CD14-positive monocyte (primary cell): ENCODE measurements around the gene SPHK1. TPM values are rescaled to one million over a fixed set of nuclear protein-coding genes. Genes with fewer than 3 reads are reported as not detected.

Source experiments
- DNase-seq, 3 donors: peaks; one replicate each; pipeline ENCODE4 v3.0.0-alpha.2; 2011 to 2022
- H2AFZ ChIP-seq: 2 replicates; pipeline ENCODE4 v1.6.0; 2012; ENCODE audit warnings: mild to moderate bottlenecking, low read depth, low read length, inconsistent platforms; ENCODE audit not compliant: insufficient read depth, poor library complexity, severe bottlenecking
- H3K27ac ChIP-seq, 2 donors: 1 replicate in 1 of 2; 2 replicates in 1 of 2; pipeline ENCODE4 v1.5.1; 2012 to 2013; ENCODE audit warnings: low read length in 2 of 2, control low read depth in 1 of 2, inconsistent platforms in 1 of 2, low read depth in 1 of 2, mild to moderate bottlenecking in 1 of 2
- H3K27me3 ChIP-seq, 2 donors: one replicate each; pipeline versions ENCODE4 v1.6.0 to v1.6.1; 2011 to 2013; ENCODE audit warnings: low read length in 2 of 2; ENCODE audit not compliant: control insufficient read depth in 2 of 2, insufficient read depth in 2 of 2
- H3K36me3 ChIP-seq, 2 donors: replicated peaks in 1 of 2; 1 replicate in 1 of 2; 2 replicates in 1 of 2; pipeline versions ENCODE4 v1.5.1 to v1.6.1; 2012 to 2013; ENCODE audit warnings: low read length in 2 of 2, control low read depth in 1 of 2, inconsistent platforms in 1 of 2, mild to moderate bottlenecking in 1 of 2; ENCODE audit not compliant: insufficient read depth in 2 of 2, control insufficient read depth in 1 of 2
- H3K4me1 ChIP-seq, 2 donors: 1 replicate in 1 of 2; 2 replicates in 1 of 2; pipeline versions ENCODE4 v1.5.1 to v1.6.1; 2012 to 2013; ENCODE audit warnings: low read length in 2 of 2, control low read depth in 1 of 2, inconsistent platforms in 1 of 2, mild to moderate bottlenecking in 1 of 2, moderate library complexity in 1 of 2; ENCODE audit not compliant: insufficient read depth in 2 of 2, control insufficient read depth in 1 of 2
- H3K4me2 ChIP-seq: replicated peaks from 2 replicates; pipeline ENCODE3; 2012; ENCODE audit warnings: low read length, moderate library complexity, mild to moderate bottlenecking; ENCODE audit not compliant: poor library complexity, severe bottlenecking; ENCODE audit errors: extremely low read depth
- H3K4me3 ChIP-seq, 3 experiments: fragments of 200-600 bp in 1 of 3; sonication (generic) in 1 of 3; replicated peaks in 1 of 3; 1 replicate in 2 of 3; 2 replicates in 1 of 3; pipeline ENCODE4 v1.5.1; 2011 to 2013; ENCODE audit warnings: low read length in 3 of 3, mild to moderate bottlenecking in 3 of 3, control low read depth in 2 of 3, low read depth in 2 of 3, inconsistent platforms in 1 of 3, moderate library complexity in 1 of 3
- H3K79me2 ChIP-seq: 2 replicates; pipeline ENCODE4 v1.6.0; 2012; ENCODE audit warnings: mild to moderate bottlenecking, control low read depth, inconsistent platforms, low read length, moderate library complexity; ENCODE audit not compliant: insufficient read depth
- H3K9ac ChIP-seq: 2 replicates; pipeline ENCODE4 v1.6.0; 2017; ENCODE audit warnings: low read length, mild to moderate bottlenecking; ENCODE audit not compliant: insufficient read depth, poor library complexity, severe bottlenecking
- H3K9me3 ChIP-seq, 2 donors: replicated peaks in 1 of 2; 1 replicate in 1 of 2; 2 replicates in 1 of 2; pipeline versions ENCODE4 v1.5.1 to v1.6.1; 2012 to 2013; ENCODE audit warnings: low read length in 2 of 2, control low read depth in 1 of 2; ENCODE audit not compliant: control insufficient read depth in 1 of 2, insufficient read depth in 1 of 2
- H4K20me1 ChIP-seq: 2 replicates; pipeline ENCODE4 v1.6.0; 2012; ENCODE audit warnings: mild to moderate bottlenecking, low read length, control low read depth, moderate library complexity; ENCODE audit not compliant: insufficient read depth
- H3K27ac Mint-ChIP-seq, 7 donors: one replicate each; pipeline ENCODE4 v1.8.0; 2020; ENCODE audit warnings: mild to moderate bottlenecking in 7 of 7, mixed read lengths in 7 of 7, moderate library complexity in 6 of 7, inconsistent platforms in 2 of 7
- H3K27me3 Mint-ChIP-seq, 3 donors: one replicate each; pipeline ENCODE4 v1.8.0; 2021 to 2022; ENCODE audit warnings: low read depth in 3 of 3, mild to moderate bottlenecking in 3 of 3, mixed read lengths in 3 of 3, moderate library complexity in 3 of 3, inconsistent platforms in 1 of 3
- H3K36me3 Mint-ChIP-seq, 2 donors: one replicate each; pipeline ENCODE4 v1.8.0; 2020; ENCODE audit warnings: mixed read lengths in 2 of 2, inconsistent platforms in 1 of 2, mild to moderate bottlenecking in 1 of 2
- H3K4me1 Mint-ChIP-seq: one replicate; pipeline ENCODE4 v1.8.0; 2020; ENCODE audit warnings: mild to moderate bottlenecking, mixed read lengths
- H3K4me3 Mint-ChIP-seq, 2 donors: one replicate each; pipeline ENCODE4 v1.8.0; 2020; ENCODE audit warnings: mild to moderate bottlenecking in 2 of 2, mixed read lengths in 2 of 2, moderate library complexity in 1 of 2
- H3K9me3 Mint-ChIP-seq, 7 donors: one replicate each; pipeline ENCODE4 v1.8.0; 2020 to 2022; ENCODE audit warnings: mixed read lengths in 7 of 7, mild to moderate bottlenecking in 6 of 7, moderate library complexity in 6 of 7, inconsistent platforms in 2 of 7
- CTCF ChIP-seq: fragments of 200-600 bp; IDR thresholded peaks from one replicate; pipeline ENCODE4 v1.8.0; 2022; ENCODE audit warnings: antibody characterized with exemption, mild to moderate bottlenecking
- WGBS: methylation state at CpG from one replicate; pipeline ENCODE4 v1.1.5; 2013; ENCODE audit warnings: missing lambda C conversion rate; ENCODE audit not compliant: insufficient coverage; 5-methylcytosine and 5-hydroxymethylcytosine counted together
- intact Hi-C, 2 donors: fragments of 100-400 bp; cut with micrococcal nuclease; formaldehyde crosslinking; loops; one replicate each; pipeline versions ENCODE4 v1.15.0 to v1.15.1; 2023
- polyA plus RNA-seq, 3 donors: library from polyadenylated mRNA; depleted of rRNA in 1 of 3; unstranded in 2 of 3; stranded (reverse) in 1 of 3; fragments of 300-500 nt in 2 of 3; fragments of >200 nt in 1 of 3; fragmentation: Illumina TruSeq in 2 of 3; gene quantifications; 1 replicate in 2 of 3; 2 replicates in 1 of 3; pipeline ENCODE4 v1.2.3, GENCODE V29; 2012 to 2021

The SPHK1 gene
- polyA plus RNA-seq, 3 donors, result 12.9 to 33.9 (median 19.1) TPM

- no peaks in the 10 kb centered on the region for H3K27me3 ChIP-seq
- Mint-ChIP-seq H3K27ac (peak overlapping the region in 1 of 7 donors; percentile 7), H3K27me3 (peaks cover 3 to 5% (median 4%) of the 10 kb centered on the region in 3 donors), H3K9me3 (peaks cover 0 to 2% (median 0%) of the 10 kb centered on the region in 7 donors), H3K4me1 (peaks cover 32% of the 10 kb centered on the region), H3K36me3 (peaks cover 55 to 57% of the 10 kb centered on the region in 2 donors), H3K4me3 (no peak overlapping the region)
- H3K9me3 ChIP-seq, result no peaks in the 10 kb centered on the region
- DNase-seq, result no peak
- TF ChIP-seq CTCF, result no peak
- intact Hi-C loops, result loop anchor here in 1 of 2 donors (10.0 kb wide), 1 partner anchor 281 kb away; no protein-coding TSS in a partner anchor
- no peak overlapping the region for H3K4me3 ChIP-seq
- H3K4me2 ChIP-seq, result no peak overlapping the region
- peaks cover 16 to 22% of the 10 kb centered on the region in 2 donors for H3K4me1 ChIP-seq
- H3K9ac ChIP-seq, result no peak overlapping the region
- WGBS, result 100% methylated on average over 6 of the region's 9 CpGs
- peaks cover 43 to 55% of the 10 kb centered on the region in 2 donors for H3K36me3 ChIP-seq
- H2AFZ ChIP-seq, result no peak overlapping the region
- peaks cover 10% of the 10 kb centered on the region for H3K79me2 ChIP-seq
- peaks cover 57% of the 10 kb centered on the region for H4K20me1 ChIP-seq
- H3K27ac ChIP-seq, result no peak overlapping the region
Measured at GRCh38 chr17:76405607-76405966, 21.2 kb downstream of the SPHK1 start.

GRCh38 chr17:76405967-76406647, 21.7 kb downstream of the SPHK1 start:
- H3K4me2 ChIP-seq, result peak overlapping the region; percentile 40
- intact Hi-C loops, result loop anchor here in 1 of 2 donors (10.0 kb wide), 1 partner anchor 281 kb away; no protein-coding TSS in a partner anchor
- no peak overlapping the region for H3K4me3 ChIP-seq
- H3K9me3 ChIP-seq, result no peaks in the 10 kb centered on the region
- Mint-ChIP-seq H3K9me3 (peaks cover 0 to 2% (median 0%) of the 10 kb centered on the region in 7 donors), H3K4me1 (peaks cover 32% of the 10 kb centered on the region), H3K27ac (peak overlapping the region in 6 of 7 donors; percentile 41 to 77 (median 57)), H3K4me3 (peak overlapping the region; percentile 49 to 80), H3K27me3 (peaks cover 3 to 5% (median 4%) of the 10 kb centered on the region in 3 donors), H3K36me3 (peaks cover 52 to 57% of the 10 kb centered on the region in 2 donors)
- H3K36me3 ChIP-seq, result peaks cover 38 to 51% of the 10 kb centered on the region in 2 donors
- no peaks in the 10 kb centered on the region for H3K27me3 ChIP-seq
- no peak overlapping the region for H3K9ac ChIP-seq
- H3K27ac ChIP-seq, result no peak overlapping the region
- no peak for TF ChIP-seq CTCF
- no peak overlapping the region for H2AFZ ChIP-seq
- WGBS, result 52% methylated on average over 13 of the region's 16 CpGs
- peaks cover 16 to 22% of the 10 kb centered on the region in 2 donors for H3K4me1 ChIP-seq
- DNase-seq, result peak; percentile 74 to 83 (median 75)
- H3K79me2 ChIP-seq, result peaks cover 10% of the 10 kb centered on the region
- peaks cover 57% of the 10 kb centered on the region for H4K20me1 ChIP-seq
